ENCODE results near the gene CCDC141.

CCDC141 gene

DNA sequence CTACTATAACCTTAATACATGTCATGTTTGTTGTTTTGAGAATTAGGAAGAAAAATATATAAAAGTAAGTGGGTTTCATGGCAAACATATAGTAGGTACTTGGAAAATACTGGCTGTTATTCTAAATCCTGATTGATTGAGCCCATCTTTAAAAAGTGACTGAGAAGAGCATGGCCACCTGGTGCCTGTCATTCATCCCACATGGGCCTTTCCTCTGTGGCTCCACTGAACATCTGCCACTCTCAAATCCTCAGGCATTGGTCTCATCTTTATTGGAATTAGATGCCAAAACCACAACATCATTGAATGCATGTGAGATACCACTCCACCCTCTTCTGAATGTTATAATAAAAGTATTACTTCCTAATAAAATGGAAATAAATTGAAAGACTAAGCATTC is 141.1 kb downstream of the CCDC141 start:
- no peak overlapping the region for H3K4me3 ChIP-seq (ENCODE audit: low read depth, low read length)
- TF ChIP-seq, protein P1, sequence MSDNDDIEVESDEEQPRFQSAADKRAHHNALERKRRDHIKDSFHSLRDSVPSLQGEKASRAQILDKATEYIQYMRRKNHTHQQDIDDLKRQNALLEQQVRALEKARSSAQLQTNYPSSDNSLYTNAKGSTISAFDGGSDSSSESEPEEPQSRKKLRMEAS (IDR thresholded peaks at IDR 0.05; ENCODE audit: low read depth, low read length): no peak
- TF ChIP-seq MYC (IDR thresholded peaks at IDR 0.05; ENCODE audit: low read depth, low read length) (no peak), POLR2A (IDR thresholded peaks at IDR 0.05; ENCODE audit: extremely low read depth, insufficient read length) (no peak)
- DNase-seq (ENCODE audit: low read depth): no peak

DNA sequence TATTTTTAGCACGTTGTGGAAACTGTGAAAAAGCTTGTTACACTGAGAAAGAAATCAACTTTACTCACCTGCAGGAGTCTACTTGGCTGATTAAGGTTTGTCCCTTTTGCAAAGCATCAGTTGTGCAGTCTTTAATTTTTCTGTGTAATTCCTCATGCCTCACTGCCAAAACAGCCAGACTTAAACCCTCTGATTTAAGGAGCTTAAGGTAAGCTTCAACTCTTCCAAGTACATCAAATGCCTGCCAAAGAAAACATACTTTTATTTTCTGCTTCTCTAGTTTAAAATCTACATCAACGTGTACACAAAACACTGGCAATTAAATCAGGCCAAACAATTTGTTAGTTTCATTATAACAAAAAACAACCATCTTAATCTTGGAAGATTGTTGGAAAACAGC is 144.7 kb downstream of the CCDC141 start:
- no peak for TF ChIP-seq MYC (IDR thresholded peaks at IDR 0.05; ENCODE audit: low read depth, low read length)
- TF ChIP-seq, protein P2, sequence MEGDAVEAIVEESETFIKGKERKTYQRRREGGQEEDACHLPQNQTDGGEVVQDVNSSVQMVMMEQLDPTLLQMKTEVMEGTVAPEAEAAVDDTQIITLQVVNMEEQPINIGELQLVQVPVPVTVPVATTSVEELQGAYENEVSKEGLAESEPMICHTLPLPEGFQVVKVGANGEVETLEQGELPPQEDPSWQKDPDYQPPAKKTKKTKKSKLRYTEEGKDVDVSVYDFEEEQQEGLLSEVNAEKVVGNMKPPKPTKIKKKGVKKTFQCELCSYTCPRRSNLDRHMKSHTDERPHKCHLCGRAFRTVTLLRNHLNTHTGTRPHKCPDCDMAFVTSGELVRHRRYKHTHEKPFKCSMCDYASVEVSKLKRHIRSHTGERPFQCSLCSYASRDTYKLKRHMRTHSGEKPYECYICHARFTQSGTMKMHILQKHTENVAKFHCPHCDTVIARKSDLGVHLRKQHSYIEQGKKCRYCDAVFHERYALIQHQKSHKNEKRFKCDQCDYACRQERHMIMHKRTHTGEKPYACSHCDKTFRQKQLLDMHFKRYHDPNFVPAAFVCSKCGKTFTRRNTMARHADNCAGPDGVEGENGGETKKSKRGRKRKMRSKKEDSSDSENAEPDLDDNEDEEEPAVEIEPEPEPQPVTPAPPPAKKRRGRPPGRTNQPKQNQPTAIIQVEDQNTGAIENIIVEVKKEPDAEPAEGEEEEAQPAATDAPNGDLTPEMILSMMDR (IDR thresholded peaks at IDR 0.05; ENCODE audit: low read depth, low read length): no peak
- DNase-seq (ENCODE audit: low read depth): no peak
- no peak overlapping the region for H3K4me3 ChIP-seq (ENCODE audit: low read depth, low read length)

DNA sequence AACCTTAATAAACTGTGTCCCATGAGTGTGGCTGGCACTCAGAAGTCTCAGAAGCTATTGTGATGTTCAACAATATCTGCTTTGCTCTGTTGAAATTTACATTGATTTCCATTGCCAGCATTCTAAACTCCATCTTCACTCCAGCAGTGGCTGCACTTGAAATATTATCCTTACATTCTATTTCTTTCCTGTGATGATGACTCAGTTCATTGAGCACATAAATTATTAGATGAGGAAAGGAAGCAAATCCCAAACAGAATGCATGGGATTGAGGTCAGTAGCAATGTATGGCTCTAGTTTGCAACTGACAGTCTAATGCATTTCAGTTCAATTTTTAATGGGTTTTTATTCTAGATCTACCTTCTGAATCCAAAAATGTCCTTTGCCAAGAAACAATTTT is 150.3 kb downstream of the CCDC141 start:
- H3K4me3 ChIP-seq (ENCODE audit: low read depth, low read length): no peak overlapping the region
- DNase-seq (ENCODE audit: low read depth): no peak
- TF ChIP-seq POLR2A (IDR thresholded peaks at IDR 0.05; ENCODE audit: extremely low read depth, insufficient read length): no peak
- TF ChIP-seq, protein P2 (IDR thresholded peaks at IDR 0.05; ENCODE audit: low read depth, low read length): no peak
- TF ChIP-seq, protein P1 (IDR thresholded peaks at IDR 0.05; ENCODE audit: low read depth, low read length): no peak
- no peak for TF ChIP-seq MYC (IDR thresholded peaks at IDR 0.05; ENCODE audit: low read depth, low read length)

DNA sequence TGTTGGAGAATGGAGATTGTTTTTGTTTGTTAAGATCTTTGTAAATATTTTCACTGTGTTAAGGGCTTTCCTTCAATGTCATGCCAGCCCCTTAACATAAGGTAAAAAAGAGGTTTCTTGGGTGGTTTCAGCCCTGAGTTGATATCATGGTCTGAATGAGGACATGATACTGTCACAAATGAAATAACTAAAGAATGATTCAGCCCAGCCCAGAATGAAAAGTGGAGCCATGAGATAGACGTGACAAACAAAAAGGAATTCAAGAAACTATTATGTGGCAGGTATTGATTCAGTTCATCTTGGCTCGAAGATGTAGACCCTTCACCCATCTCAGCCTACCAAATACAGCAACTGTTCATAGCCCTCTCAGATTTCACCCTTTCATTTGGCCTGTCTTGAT is 154.1 kb downstream of the CCDC141 start:
- no peak overlapping the region for H3K4me3 ChIP-seq (ENCODE audit: low read depth, low read length)
- TF ChIP-seq MYC (IDR thresholded peaks at IDR 0.05; ENCODE audit: low read depth, low read length): no peak
- TF ChIP-seq POLR2A (IDR thresholded peaks at IDR 0.05; ENCODE audit: extremely low read depth, insufficient read length): no peak
- no peak for DNase-seq (ENCODE audit: low read depth)

DNA sequence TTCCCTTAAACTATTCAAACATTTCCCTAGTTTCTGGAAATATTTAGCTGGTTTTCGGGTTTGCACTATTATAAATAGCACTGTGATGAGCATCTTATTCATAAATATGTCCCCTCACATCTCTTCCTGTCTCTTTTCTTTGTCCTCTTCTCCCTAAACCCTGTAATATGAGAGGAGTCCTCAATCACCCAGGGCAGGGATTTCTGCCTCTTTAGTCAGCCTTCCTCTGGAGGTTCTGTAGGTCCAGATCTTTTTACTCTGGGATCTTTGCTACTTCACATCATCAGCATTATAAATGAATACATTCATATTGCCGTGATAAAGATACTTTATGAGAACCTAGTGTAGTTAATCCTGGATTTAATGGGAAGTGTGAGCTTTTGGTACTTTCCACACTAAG is 154.8 kb downstream of the CCDC141 start:
- TF ChIP-seq, protein P2 (IDR thresholded peaks at IDR 0.05; ENCODE audit: low read depth, low read length): no peak
- no peak for TF ChIP-seq POLR2A (IDR thresholded peaks at IDR 0.05; ENCODE audit: extremely low read depth, insufficient read length)
- TF ChIP-seq MYC (IDR thresholded peaks at IDR 0.05; ENCODE audit: low read depth, low read length): no peak
- TF ChIP-seq, protein P1 (IDR thresholded peaks at IDR 0.05; ENCODE audit: low read depth, low read length): no peak
- DNase-seq (ENCODE audit: low read depth): no peak
- no peak overlapping the region for H3K4me3 ChIP-seq (ENCODE audit: low read depth, low read length)

DNA sequence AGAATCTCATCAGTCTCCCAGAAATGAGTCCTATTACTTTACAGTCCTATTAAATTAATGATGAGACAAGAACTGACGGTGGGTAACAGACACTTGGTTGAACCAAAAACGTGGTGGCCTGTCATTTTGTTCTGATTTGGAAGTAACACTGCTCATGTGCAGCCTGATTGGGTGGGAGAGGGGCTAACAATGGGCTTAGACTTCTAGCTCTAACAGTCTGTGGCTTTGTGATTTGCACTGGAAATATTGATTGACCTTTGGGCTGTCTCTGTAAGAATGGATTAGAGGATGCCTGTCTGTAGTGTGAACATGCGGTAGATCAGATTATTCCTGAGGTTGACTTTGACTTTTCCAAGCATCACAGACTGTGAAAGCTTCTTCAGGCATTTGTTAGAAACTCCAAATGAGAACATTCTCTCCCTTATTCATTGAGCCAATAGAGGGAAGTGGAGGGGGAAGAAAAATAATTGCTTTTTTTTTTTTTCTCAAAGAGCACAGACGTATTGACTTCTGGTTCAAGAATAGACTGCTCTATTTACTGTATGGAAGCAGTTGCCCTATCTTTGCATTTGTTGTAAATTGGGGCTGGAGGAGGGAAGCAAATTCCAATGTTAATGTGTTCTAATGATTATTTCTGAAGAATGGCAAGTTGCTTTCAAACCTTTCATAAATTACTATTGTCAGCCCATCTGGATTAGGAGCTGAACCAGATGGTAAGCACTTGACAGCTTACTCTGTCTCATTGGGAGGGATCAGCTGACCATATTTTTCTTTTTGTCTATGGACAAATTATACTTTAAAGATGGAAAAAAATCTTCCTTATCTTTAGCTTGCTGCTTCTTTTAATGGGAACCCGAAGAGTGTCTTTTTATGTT is 156.9 kb downstream of the CCDC141 start:
- TF ChIP-seq, protein P2 (IDR thresholded peaks at IDR 0.05; ENCODE audit: low read depth, low read length): no peak
- TF ChIP-seq POLR2A (IDR thresholded peaks at IDR 0.05; ENCODE audit: extremely low read depth, insufficient read length): no peak
- TF ChIP-seq MYC (IDR thresholded peaks at IDR 0.05; ENCODE audit: low read depth, low read length): no peak
- TF ChIP-seq, protein P1 (IDR thresholded peaks at IDR 0.05; ENCODE audit: low read depth, low read length): no peak
- DNase-seq (ENCODE audit: low read depth): no peak
- H3K4me3 ChIP-seq (ENCODE audit: low read depth, low read length): no peak overlapping the region
